C4-2B (cell line): ENCODE data around the gene MSN.

ENCODE experiments used
- ZFX ChIP-seq: fragments of 450-650 bp; IDR thresholded peaks from 2 replicates; pipeline ENCODE4 v1.6.1; 2017
- TF ChIP-seq, protein P1 (sequence below): fragments of 450-650 bp; conservative IDR thresholded peaks from 2 replicates; pipeline ENCODE4 v1.5.1; 2017; ENCODE audit warnings: mild to moderate bottlenecking

DNA sequence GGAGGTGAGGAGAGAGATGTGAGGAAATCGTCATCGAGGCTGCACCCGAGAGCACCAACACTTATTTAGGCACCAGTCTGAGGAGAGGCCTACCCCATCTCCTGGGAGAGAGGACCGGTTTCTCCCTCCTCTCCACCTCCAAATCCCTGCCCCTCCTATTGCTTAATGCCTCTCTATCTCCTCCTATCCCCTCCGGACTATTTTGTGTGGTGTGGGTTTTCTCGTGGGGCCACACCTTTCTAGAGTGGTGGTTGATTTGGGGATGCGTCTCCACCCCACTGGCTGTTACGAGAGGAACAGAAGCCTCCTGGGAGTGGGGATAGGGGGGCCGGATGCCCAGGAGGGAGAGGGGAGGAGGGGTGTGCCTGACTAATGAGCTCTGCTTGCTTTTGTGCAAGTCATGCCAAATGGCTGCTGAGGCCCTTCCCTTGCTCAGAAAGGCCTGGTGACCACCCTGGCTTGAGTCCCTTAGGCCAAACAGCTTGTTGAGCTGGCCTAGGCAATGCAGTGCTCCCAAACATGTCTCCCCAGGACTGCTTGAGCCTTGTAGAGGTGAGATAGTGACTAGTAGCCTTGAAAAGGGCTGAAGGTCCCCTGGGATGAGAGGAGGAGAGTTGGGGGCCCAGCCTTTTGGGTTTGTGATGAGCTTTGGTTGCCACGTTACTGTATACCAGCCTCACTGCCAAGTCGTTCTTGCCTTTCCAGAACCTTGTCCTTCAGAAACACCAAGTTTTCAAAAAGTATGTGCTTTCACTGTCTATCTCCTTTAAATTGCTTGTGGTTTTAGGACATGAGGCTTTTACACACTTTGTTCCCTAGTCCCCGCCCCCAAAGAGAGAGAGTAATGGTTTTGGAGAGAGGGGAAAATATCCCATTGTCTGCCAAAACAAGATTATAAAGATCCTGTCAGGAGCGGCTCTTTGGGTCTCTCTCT, 1.2 kb downstream of the MSN start:
- TF ChIP-seq, protein P1, sequence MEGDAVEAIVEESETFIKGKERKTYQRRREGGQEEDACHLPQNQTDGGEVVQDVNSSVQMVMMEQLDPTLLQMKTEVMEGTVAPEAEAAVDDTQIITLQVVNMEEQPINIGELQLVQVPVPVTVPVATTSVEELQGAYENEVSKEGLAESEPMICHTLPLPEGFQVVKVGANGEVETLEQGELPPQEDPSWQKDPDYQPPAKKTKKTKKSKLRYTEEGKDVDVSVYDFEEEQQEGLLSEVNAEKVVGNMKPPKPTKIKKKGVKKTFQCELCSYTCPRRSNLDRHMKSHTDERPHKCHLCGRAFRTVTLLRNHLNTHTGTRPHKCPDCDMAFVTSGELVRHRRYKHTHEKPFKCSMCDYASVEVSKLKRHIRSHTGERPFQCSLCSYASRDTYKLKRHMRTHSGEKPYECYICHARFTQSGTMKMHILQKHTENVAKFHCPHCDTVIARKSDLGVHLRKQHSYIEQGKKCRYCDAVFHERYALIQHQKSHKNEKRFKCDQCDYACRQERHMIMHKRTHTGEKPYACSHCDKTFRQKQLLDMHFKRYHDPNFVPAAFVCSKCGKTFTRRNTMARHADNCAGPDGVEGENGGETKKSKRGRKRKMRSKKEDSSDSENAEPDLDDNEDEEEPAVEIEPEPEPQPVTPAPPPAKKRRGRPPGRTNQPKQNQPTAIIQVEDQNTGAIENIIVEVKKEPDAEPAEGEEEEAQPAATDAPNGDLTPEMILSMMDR: no peak
- TF ChIP-seq ZFX: no peak
